Loucy (cell line): ENCODE results near the gene CGREF1.
"Not testable (repeated sequence)": the region's sequence is repeated elsewhere in the genome, so short reads cannot be mapped to it uniquely, and the experiment has no call there.

Experiments used
- H2AFZ ChIP-seq: fragments of 200-600 bp; sonication (generic); 2 replicates; pipeline ENCODE4 v1.6.0; 2016; ENCODE audit warnings: antibody characterized with exemption, mild to moderate bottlenecking, low read length, moderate library complexity
- H3F3A ChIP-seq: fragments of 200-600 bp; 2 replicates; pipeline ENCODE4 v1.6.0; 2016; ENCODE audit warnings: antibody characterized with exemption, low read depth, mild to moderate bottlenecking
- H3K27me3 ChIP-seq: fragments of 200-600 bp; sonication (generic); 2 replicates; pipeline ENCODE4 v1.6.1; 2014; ENCODE audit warnings: low read length, mild to moderate bottlenecking; ENCODE audit not compliant: insufficient read depth, poor library complexity, severe bottlenecking
- H3K36me3 ChIP-seq: fragments of 200-600 bp; sonication (generic); 2 replicates; pipeline ENCODE4 v1.6.1; 2016; ENCODE audit warnings: low read length; ENCODE audit not compliant: insufficient read depth
- H3K4me1 ChIP-seq: fragments of 200-600 bp; sonication (generic); 2 replicates; pipeline ENCODE4 v1.5.1; 2014; ENCODE audit warnings: low read length, mild to moderate bottlenecking; ENCODE audit not compliant: insufficient read depth, poor library complexity, severe bottlenecking
- H3K4me2 ChIP-seq: fragments of 200-600 bp; sonication (generic); 2 replicates; pipeline ENCODE4 v1.6.0; 2014; ENCODE audit warnings: antibody characterized with exemption, low read length, low read depth, mild to moderate bottlenecking; ENCODE audit not compliant: poor library complexity, severe bottlenecking
- H3K4me3 ChIP-seq: fragments of 200-600 bp; sonication (generic); 2 replicates; pipeline ENCODE4 v1.5.1; 2014; ENCODE audit warnings: low read length, mild to moderate bottlenecking, mixed read lengths; ENCODE audit not compliant: poor library complexity, severe bottlenecking
- H3K79me2 ChIP-seq: fragments of 200-600 bp; sonication (generic); 2 replicates; pipeline ENCODE4 v1.6.1; 2014; ENCODE audit warnings: low read length; ENCODE audit not compliant: insufficient read depth
- H3K9ac ChIP-seq: fragments of 200-600 bp; sonication (generic); 2 replicates; pipeline ENCODE4 v1.6.0; 2014; ENCODE audit warnings: mild to moderate bottlenecking, low read depth, low read length, moderate library complexity; ENCODE audit not compliant: poor library complexity, severe bottlenecking
- H3K9me2 ChIP-seq: fragments of 200-600 bp; sonication (generic); replicated peaks from 2 replicates; pipeline ENCODE4 v1.6.1; 2016; ENCODE audit warnings: low read depth, low read length, mixed read lengths
- H3K9me3 ChIP-seq: fragments of 200-600 bp; sonication (generic); 2 replicates; pipeline ENCODE4 v1.6.1; 2014; ENCODE audit warnings: mild to moderate bottlenecking, antibody characterized with exemption, low read length, low read depth; ENCODE audit not compliant: insufficient read depth
- H4K20me1 ChIP-seq: fragments of 200-600 bp; sonication (generic); 2 replicates; pipeline ENCODE4 v1.6.0; 2014; ENCODE audit warnings: antibody characterized with exemption, low read length, mild to moderate bottlenecking; ENCODE audit not compliant: insufficient read depth, poor library complexity, severe bottlenecking
- EZH2phosphoT487 ChIP-seq: fragments of 200-600 bp; IDR thresholded peaks from 2 replicates; pipeline ENCODE4 v1.6.1; 2018; ENCODE audit warnings: antibody characterized with exemption, mild to moderate bottlenecking, moderate library complexity, borderline replicate concordance
- TF ChIP-seq, protein P1 (sequence below): fragments of 200-600 bp; sonication (generic); conservative IDR thresholded peaks from 2 replicates; pipeline ENCODE4 v1.5.1; 2014; ENCODE audit warnings: mild to moderate bottlenecking, antibody characterized with exemption, low read length

The CGREF1 gene

DNA sequence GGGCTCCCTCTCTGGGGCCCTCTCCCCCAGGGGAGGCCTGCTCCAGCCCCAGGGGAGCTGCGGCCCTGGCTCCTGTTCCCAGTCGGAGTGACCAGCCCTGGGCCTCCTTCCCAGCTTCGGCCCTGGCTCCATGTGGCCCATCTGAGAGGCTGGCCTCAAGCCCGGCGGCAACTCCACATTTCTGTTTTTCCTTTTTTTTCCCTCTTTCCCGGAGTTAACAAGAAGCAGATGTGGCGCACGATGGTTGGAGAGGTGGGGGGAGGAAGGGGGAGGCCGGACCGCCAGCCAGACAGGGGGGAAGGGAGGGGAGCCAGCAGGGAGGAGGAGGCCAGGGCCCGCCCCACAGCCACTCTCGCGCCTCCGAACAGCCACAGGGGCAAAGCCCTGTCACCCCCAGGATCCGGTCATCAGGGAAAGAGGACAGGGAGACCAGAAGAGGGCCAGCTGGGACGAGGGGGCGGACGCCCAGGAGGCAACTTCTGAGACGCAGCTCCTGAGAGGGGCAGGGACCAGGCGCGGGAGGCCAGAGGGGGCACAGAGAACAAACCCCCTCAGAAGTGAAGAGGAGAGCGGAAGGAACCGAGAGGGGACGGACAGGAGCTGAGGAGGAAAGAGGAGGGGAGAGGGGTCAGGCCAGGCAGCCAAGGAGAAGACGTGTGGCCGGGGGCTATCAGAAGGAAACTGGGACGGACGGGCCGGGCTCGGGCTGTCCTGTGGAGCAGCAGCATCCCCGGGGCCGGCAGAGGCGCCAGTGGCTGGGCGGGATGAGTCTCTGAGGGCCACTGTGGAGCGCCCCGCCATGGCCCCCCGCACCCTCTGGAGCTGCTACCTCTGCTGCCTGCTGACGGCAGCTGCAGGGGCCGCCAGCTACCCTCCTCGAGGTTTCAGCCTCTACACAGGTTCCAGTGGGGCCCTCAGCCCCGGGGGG lies 40.4 kb downstream of the CGREF1 start, which contains the start of gene EMILIN1:
Gene EMILIN1 (plus strand): TSS at position 349 of the 928 bp plus-strand sequence. CDS start 451 bp downstream, at position 800.
- TF ChIP-seq EZH2phosphoT487 = no peak
- TF ChIP-seq, protein P1, sequence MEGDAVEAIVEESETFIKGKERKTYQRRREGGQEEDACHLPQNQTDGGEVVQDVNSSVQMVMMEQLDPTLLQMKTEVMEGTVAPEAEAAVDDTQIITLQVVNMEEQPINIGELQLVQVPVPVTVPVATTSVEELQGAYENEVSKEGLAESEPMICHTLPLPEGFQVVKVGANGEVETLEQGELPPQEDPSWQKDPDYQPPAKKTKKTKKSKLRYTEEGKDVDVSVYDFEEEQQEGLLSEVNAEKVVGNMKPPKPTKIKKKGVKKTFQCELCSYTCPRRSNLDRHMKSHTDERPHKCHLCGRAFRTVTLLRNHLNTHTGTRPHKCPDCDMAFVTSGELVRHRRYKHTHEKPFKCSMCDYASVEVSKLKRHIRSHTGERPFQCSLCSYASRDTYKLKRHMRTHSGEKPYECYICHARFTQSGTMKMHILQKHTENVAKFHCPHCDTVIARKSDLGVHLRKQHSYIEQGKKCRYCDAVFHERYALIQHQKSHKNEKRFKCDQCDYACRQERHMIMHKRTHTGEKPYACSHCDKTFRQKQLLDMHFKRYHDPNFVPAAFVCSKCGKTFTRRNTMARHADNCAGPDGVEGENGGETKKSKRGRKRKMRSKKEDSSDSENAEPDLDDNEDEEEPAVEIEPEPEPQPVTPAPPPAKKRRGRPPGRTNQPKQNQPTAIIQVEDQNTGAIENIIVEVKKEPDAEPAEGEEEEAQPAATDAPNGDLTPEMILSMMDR = no peak
- H3K27me3 ChIP-seq = no peaks in the 10 kb centered on the region

DNA sequence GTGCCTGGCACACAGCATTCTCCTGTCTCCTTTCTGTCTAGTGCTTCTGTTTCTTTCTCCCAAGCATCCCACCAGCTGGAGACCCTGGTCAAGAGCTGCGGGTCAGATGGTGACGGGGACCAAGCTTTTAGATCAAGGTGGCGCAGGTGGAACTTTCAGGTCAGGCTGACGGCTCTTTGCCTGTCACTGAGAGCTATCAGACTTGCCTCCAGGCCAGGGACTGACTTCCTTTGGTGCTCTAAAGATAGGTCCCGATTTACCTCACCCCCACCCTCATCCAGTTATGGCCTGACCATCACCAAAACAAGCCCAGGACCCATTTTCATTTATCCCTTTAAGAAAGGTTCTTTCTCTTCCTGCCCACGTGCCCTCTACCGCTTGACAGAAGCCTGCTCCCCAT lies 41.7 kb downstream of the CGREF1 start:
- Histone ChIP-seq H3K9me3 (no peaks in the 10 kb centered on the region), H3F3A (peaks cover 7% of the 10 kb centered on the region; the same call in 1 of the 2 replicates), H3K4me3 (no peak overlapping the region), H3K79me2 (peaks cover 1% of the 10 kb centered on the region; the same call in 1 of the 2 replicates), H2AFZ (no peak overlapping the region), H3K4me1 (peaks cover 43% of the 10 kb centered on the region), H3K27me3 (no peaks in the 10 kb centered on the region), H3K36me3 (no peaks in the 10 kb centered on the region), H3K9ac (no peak overlapping the region), H4K20me1 (no peaks in the 10 kb centered on the region), H3K4me2 (no peak overlapping the region), H3K9me2 (no peaks in the 10 kb centered on the region)
- TF ChIP-seq, protein P1 = no peak
- TF ChIP-seq EZH2phosphoT487 = no peak

More for the DNA sequence above, 40.4 kb downstream of the CGREF1 start, which contains the start of gene EMILIN1:
- H3F3A ChIP-seq = peaks cover 7% of the 10 kb centered on the region; the same call in 1 of the 2 replicates
- peaks cover 37% of the 10 kb centered on the region for H3K4me1 ChIP-seq
- H2AFZ ChIP-seq = no peak within 1 kb of the TSS
- H3K9me2 ChIP-seq = no peaks in the 10 kb centered on the region
- no peaks in the 10 kb centered on the region for H3K36me3 ChIP-seq
- no peak within 1 kb of the TSS for H3K9ac ChIP-seq
- H3K9me3 ChIP-seq = no peaks in the 10 kb centered on the region
- no peak within 1 kb of the TSS for H3K4me3 ChIP-seq
- no peaks in the 10 kb centered on the region for H4K20me1 ChIP-seq
- no peak within 1 kb of the TSS for H3K4me2 ChIP-seq
- peaks cover 13% of the 10 kb centered on the region; the same call in 1 of the 2 replicates for H3K79me2 ChIP-seq

DNA sequence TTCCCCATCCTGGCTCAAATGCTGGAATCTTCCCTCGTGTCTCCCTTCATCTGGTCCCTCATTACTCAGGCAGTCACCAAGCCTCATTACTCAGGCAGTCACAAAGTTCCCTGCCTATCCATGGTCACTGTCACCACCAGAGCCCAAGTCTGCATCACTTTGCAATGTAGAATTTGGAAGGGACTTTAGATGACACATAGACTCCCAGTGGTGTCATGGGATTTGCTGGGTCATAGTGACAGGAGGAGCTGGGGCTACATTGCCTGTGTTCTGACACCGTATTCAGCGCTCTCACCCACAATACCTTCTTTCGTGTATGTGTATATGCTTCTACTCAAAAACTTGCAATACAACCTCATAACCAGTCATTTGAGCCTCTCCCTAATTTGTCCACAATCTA lies 42.6 kb downstream of the CGREF1 start:
- Histone ChIP-seq H3K9ac (no peak overlapping the region), H3K79me2 (peaks cover 1% of the 10 kb centered on the region; the same call in 1 of the 2 replicates), H3K9me2 (no peaks in the 10 kb centered on the region), H3K36me3 (no peaks in the 10 kb centered on the region), H3K9me3 (no peaks in the 10 kb centered on the region), H4K20me1 (no peaks in the 10 kb centered on the region), H2AFZ (no peak overlapping the region), H3K27me3 (no peaks in the 10 kb centered on the region), H3K4me3 (no peak overlapping the region), H3K4me1 (peaks cover 37% of the 10 kb centered on the region), H3F3A (no peaks in the 10 kb centered on the region), H3K4me2 (no peak overlapping the region)
- TF ChIP-seq, protein P1 = no peak
- no peak for TF ChIP-seq EZH2phosphoT487

DNA sequence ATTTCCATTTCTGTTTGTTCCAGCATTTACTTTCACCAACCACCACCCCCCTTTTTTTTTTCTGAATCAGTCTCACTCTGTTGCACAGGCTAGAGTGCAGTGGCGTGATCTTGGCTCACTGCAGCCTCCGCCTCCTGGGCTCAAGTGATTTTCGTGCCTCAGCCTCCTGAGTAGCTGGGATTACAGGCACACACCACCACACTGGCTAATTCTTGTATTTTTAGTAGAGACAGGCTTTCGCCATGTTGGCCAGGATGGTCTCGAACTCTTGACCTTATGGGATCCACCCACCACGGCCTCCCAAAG lies 43.4 kb downstream of the CGREF1 start:
- H3K79me2 ChIP-seq, H4K20me1 ChIP-seq, H3K36me3 ChIP-seq, H3K9me2 ChIP-seq, H3K9me3 ChIP-seq, H3F3A ChIP-seq, H3K27me3 ChIP-seq: not testable (repeated sequence)
- Histone ChIP-seq H3K9ac (peak overlapping the region; percentile 37), H2AFZ (peak overlapping the region; percentile 16; the same call in 1 of the 2 replicates), H3K4me1 (peaks cover 32% of the 10 kb centered on the region), H3K4me3 (peak overlapping the region; percentile 55), H3K4me2 (peak overlapping the region; percentile 69)
